Spleen (tissue), 7 donors: ENCODE results near the gene ZC3H12C.

Experiments
- POLR2A ChIP-seq, 3 donors: fragments of 450-650 bp; IDR thresholded peaks; one replicate each; pipeline ENCODE4 v1.5.1; 2017; ENCODE audit warnings: antibody characterized with exemption in 3 of 3, mild to moderate bottlenecking in 1 of 3
- POLR2AphosphoS5 ChIP-seq, 3 donors: sonication (generic); formaldehyde crosslinking; IDR thresholded peaks; one replicate each; pipeline ENCODE4 v1.5.1; 2017; ENCODE audit warnings: antibody characterized with exemption in 3 of 3
- TF ChIP-seq, protein P1 (sequence below), 11 experiments: fragments of 200-600 bp in 7 of 11; fragments of 450-650 bp in 4 of 11; sonication (generic) in 4 of 11; IDR thresholded peaks in 8 of 11; conservative IDR thresholded peaks in 3 of 11; 1 replicate in 7 of 11; 2 replicates in 4 of 11; pipeline versions ENCODE4 v1.4.0 to v1.8.0; 2016 to 2021; ENCODE audit warnings: antibody characterized with exemption in 11 of 11, inconsistent platforms in 4 of 11, mild to moderate bottlenecking in 1 of 11
- donor health status: DM: no; HTN: no; CAD: no; lungs with moderate emphysema.
- donor health status: DM: no; HTN: no; CAD: no.
- donor health status: DM: no; HTN: no; CAD: no.

DNA sequence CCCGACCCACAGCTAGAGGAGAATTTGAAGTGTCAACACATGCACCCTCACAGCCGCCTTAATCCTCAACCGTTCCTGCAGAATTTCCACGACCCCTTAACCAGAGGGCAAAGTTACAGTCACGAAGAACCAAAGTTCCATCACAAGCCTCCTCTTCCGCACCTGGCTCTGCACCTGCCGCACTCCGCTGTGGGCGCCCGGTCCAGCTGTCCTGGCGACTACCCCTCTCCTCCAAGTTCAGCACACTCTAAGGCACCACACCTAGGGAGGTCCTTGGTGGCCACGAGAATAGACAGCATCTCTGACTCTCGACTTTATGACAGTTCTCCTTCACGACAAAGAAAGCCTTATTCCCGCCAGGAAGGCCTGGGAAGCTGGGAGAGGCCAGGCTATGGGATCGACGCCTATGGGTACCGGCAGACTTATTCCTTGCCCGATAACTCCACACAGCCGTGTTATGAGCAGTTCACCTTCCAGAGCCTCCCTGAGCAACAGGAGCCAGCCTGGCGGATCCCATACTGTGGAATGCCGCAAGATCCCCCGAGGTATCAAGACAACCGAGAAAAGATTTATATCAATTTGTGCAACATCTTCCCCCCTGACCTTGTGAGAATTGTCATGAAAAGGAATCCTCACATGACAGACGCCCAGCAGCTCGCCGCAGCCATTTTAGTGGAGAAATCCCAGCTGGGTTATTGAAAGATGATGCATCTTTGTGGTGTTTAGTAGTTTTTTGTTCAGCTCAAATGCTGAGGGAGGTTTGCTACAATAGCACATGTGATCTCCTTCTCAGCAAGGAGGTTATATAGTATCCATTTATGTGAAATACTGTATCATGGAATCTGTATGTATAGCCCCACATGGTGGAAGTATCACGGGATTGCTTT is 72.1 kb downstream of the ZC3H12C start:
- TF ChIP-seq, protein P1, sequence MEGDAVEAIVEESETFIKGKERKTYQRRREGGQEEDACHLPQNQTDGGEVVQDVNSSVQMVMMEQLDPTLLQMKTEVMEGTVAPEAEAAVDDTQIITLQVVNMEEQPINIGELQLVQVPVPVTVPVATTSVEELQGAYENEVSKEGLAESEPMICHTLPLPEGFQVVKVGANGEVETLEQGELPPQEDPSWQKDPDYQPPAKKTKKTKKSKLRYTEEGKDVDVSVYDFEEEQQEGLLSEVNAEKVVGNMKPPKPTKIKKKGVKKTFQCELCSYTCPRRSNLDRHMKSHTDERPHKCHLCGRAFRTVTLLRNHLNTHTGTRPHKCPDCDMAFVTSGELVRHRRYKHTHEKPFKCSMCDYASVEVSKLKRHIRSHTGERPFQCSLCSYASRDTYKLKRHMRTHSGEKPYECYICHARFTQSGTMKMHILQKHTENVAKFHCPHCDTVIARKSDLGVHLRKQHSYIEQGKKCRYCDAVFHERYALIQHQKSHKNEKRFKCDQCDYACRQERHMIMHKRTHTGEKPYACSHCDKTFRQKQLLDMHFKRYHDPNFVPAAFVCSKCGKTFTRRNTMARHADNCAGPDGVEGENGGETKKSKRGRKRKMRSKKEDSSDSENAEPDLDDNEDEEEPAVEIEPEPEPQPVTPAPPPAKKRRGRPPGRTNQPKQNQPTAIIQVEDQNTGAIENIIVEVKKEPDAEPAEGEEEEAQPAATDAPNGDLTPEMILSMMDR (IDR thresholded peaks at IDR 0.05 in 8 of 11, conservative IDR thresholded peaks at IDR 0.05 in 3 of 11): no peak
- no peak for TF ChIP-seq POLR2A (IDR thresholded peaks at IDR 0.05)
- TF ChIP-seq POLR2AphosphoS5 (IDR thresholded peaks at IDR 0.05): no peak
